HG02763 (cell line): ENCODE results near the gene CLTCL1.
"Not testable (repeated sequence)": the region's sequence is repeated elsewhere in the genome, so short reads cannot be mapped to it uniquely, and the experiment has no call there.

Experiments
- ATAC-seq: cut with Tn5 transposase; IDR thresholded peaks from one replicate; pipeline ENCODE4 v1.9.1; 2021; ENCODE audit warnings: mild to moderate bottlenecking, moderate library complexity; ENCODE audit not compliant: unreplicated experiment

CLTCL1 gene

GRCh38 chr22:19291580-19292457, at the start of gene CLTCL1:
Gene CLTCL1 (minus strand): TSS chr22:19291719. CDS start chr22:19291641, 78 bp downstream.
- no peak for ATAC-seq

GRCh38 chr22:19337137-19337536, 45.6 kb upstream of the CLTCL1 start:
- ATAC-seq, result no peak

GRCh38 chr22:19336133-19337075, 44.9 kb upstream of the CLTCL1 start:
- no peak for ATAC-seq

- no peak for ATAC-seq
These were observed 40.5 kb upstream of the CLTCL1 start for GRCh38 chr22:19331975-19332374.

- ATAC-seq, result no peak
These were observed 40.0 kb upstream of the CLTCL1 start for GRCh38 chr22:19331474-19331873.

- ATAC-seq, result no peak
These were observed 39.4 kb upstream of the CLTCL1 start for GRCh38 chr22:19330865-19331418.

GRCh38 chr22:19330205-19330604, 38.7 kb upstream of the CLTCL1 start:
- ATAC-seq, result not testable (repeated sequence)

GRCh38 chr22:19329454-19329853, 37.9 kb upstream of the CLTCL1 start:
- ATAC-seq, result no peak

- no peak for ATAC-seq
These were observed 33.9 kb upstream of the CLTCL1 start for GRCh38 chr22:19325296-19325948.

- ATAC-seq, result not testable (repeated sequence)
These were observed 31.9 kb upstream of the CLTCL1 start for GRCh38 chr22:19323420-19323819.

GRCh38 chr22:19321757-19322156, 30.2 kb upstream of the CLTCL1 start:
- no peak for ATAC-seq

- not testable (repeated sequence) for ATAC-seq
These were observed 28.6 kb upstream of the CLTCL1 start for GRCh38 chr22:19320136-19320535.

GRCh38 chr22:19319281-19319680, 27.8 kb upstream of the CLTCL1 start:
- ATAC-seq, result no peak

- no peak for ATAC-seq
These were observed 26.3 kb upstream of the CLTCL1 start for GRCh38 chr22:19317865-19318264.

GRCh38 chr22:19307872-19308271, 16.4 kb upstream of the CLTCL1 start:
- no peak for ATAC-seq

- not testable (repeated sequence) for ATAC-seq
These were observed 15.0 kb upstream of the CLTCL1 start for GRCh38 chr22:19306535-19306934.

- no peak for ATAC-seq
These were observed 13.0 kb upstream of the CLTCL1 start for GRCh38 chr22:19304547-19304946.

GRCh38 chr22:19303785-19304184, 12.3 kb upstream of the CLTCL1 start:
- no peak for ATAC-seq

- no peak for ATAC-seq
These were observed 4.2 kb upstream of the CLTCL1 start for GRCh38 chr22:19295733-19296132.

- no peak for ATAC-seq
These were observed 1.1 kb upstream of the CLTCL1 start for GRCh38 chr22:19292458-19293230.
